Activated CD4-positive, alpha-beta T cell treated with anti-CD3 and anti-CD28 coated beads, Interleukin-2, amount 10 ng/mL, durations not matched to agents 7 days and 5 days (primary cell): ENCODE data around the gene PITPNM1. TPM values are rescaled to one million over a fixed set of nuclear protein-coding genes. Genes with fewer than 3 reads are reported as not detected.
A peak's percentile ranks its signal among the peaks of the same experiment; 100 is the strongest.

Experiments
- CTCF ChIA-PET: fragments of 350-600 bp; sonication (Branson Sonifier 250); formaldehyde crosslinking; loops from one replicate; lab custom pipeline; 2021; ENCODE audit warnings: antibody characterized with exemption; lab: Charles Lee
- POLR2A ChIA-PET: fragments of 350-600 bp; sonication (Branson Sonifier 250); formaldehyde crosslinking; loops from one replicate; lab custom pipeline; 2021; ENCODE audit warnings: antibody characterized with exemption; lab: Charles Lee
- DNase-seq: peaks from one replicate; pipeline ENCODE4 v3.0.0-alpha.2; 2020
- H3K27ac Mint-ChIP-seq: one replicate; pipeline ENCODE4 v1.8.0; 2021; ENCODE audit warnings: mild to moderate bottlenecking, moderate library complexity, mixed read lengths
- H3K27me3 Mint-ChIP-seq: one replicate; pipeline ENCODE4 v1.8.0; 2021; ENCODE audit warnings: mixed read lengths
- H3K36me3 Mint-ChIP-seq: one replicate; pipeline ENCODE4 v1.8.0; 2021; ENCODE audit warnings: low read depth, mixed read lengths
- H3K4me1 Mint-ChIP-seq: one replicate; pipeline ENCODE4 v1.8.0; 2021; ENCODE audit warnings: mixed read lengths
- H3K4me3 Mint-ChIP-seq: one replicate; pipeline ENCODE4 v1.8.0; 2021; ENCODE audit warnings: mild to moderate bottlenecking, moderate library complexity, mixed read lengths
- H3K9me3 Mint-ChIP-seq: one replicate; pipeline ENCODE4 v1.8.0; 2021; ENCODE audit warnings: mixed read lengths
- total RNA-seq, 2 experiments: library from RNA; stranded (reverse); gene quantifications; one replicate each; pipeline ENCODE4 v1.2.3, GENCODE V29; 2021

PITPNM1 gene
- total RNA-seq, 2 experiments from 2014 or later, result 100 to 110 TPM

GRCh38 chr11:67497656-67498291 is 7.4 kb downstream of the PITPNM1 start:
- ChIA-PET POLR2A (no interaction called here), CTCF (no interaction called here)
- H3K27me3 Mint-ChIP-seq, result no peaks in the 10 kb centered on the region
- no peak overlapping the region for H3K4me3 Mint-ChIP-seq
- peaks cover 38% of the 10 kb centered on the region for H3K36me3 Mint-ChIP-seq
- peaks cover 15% of the 10 kb centered on the region for H3K4me1 Mint-ChIP-seq
- no peak overlapping the region for H3K27ac Mint-ChIP-seq
- no peak for DNase-seq
- H3K9me3 Mint-ChIP-seq, result no peaks in the 10 kb centered on the region

DNA sequence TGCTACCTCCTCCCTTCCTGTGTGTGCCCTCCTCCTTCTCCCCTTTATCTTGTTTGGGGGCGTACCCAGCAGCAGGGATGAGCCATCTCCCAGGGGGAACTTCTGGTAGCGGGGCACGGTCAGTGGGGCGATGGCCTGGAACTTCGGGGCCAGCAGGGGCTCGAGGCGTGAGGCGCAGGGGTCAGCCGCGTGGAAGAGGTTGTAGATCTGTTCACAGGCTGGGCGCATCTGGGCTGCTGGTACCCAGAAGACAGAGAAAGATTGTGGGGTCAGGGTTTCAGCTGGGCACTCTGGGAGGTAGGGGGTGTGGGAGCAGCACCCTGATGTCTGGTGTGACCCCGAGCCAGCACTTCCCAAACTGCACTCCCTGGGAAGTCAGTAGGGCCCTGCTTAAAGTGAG is 9.1 kb downstream of the PITPNM1 start:
- Mint-ChIP-seq H3K27me3 (no peaks in the 10 kb centered on the region), H3K4me3 (no peak overlapping the region), H3K36me3 (peaks cover 31% of the 10 kb centered on the region), H3K27ac (no peak overlapping the region), H3K9me3 (no peaks in the 10 kb centered on the region), H3K4me1 (peaks cover 9% of the 10 kb centered on the region)
- POLR2A ChIA-PET, result no interaction called here
- no peak for DNase-seq
- CTCF ChIA-PET, result interaction anchor here (1.7 kb wide), 1 partner anchor 9 kb away, joined by 4 read pairs; the partner anchor contains the start of gene PITPNM1

- H3K4me3 Mint-ChIP-seq, result no peak overlapping the region
- no peak overlapping the region for H3K27ac Mint-ChIP-seq
- peaks cover 28% of the 10 kb centered on the region for H3K36me3 Mint-ChIP-seq
- no peak for DNase-seq
- no peaks in the 10 kb centered on the region for H3K27me3 Mint-ChIP-seq
- H3K4me1 Mint-ChIP-seq, result peaks cover 3% of the 10 kb centered on the region
- CTCF ChIA-PET, result interaction anchor here (1.7 kb wide), 1 partner anchor 10 kb away, joined by 4 read pairs; the partner anchor contains the start of gene PITPNM1
- POLR2A ChIA-PET, result no interaction called here
- H3K9me3 Mint-ChIP-seq, result no peaks in the 10 kb centered on the region
These were observed 9.7 kb downstream of the PITPNM1 start for GRCh38 chr11:67495234-67496005.

DNA sequence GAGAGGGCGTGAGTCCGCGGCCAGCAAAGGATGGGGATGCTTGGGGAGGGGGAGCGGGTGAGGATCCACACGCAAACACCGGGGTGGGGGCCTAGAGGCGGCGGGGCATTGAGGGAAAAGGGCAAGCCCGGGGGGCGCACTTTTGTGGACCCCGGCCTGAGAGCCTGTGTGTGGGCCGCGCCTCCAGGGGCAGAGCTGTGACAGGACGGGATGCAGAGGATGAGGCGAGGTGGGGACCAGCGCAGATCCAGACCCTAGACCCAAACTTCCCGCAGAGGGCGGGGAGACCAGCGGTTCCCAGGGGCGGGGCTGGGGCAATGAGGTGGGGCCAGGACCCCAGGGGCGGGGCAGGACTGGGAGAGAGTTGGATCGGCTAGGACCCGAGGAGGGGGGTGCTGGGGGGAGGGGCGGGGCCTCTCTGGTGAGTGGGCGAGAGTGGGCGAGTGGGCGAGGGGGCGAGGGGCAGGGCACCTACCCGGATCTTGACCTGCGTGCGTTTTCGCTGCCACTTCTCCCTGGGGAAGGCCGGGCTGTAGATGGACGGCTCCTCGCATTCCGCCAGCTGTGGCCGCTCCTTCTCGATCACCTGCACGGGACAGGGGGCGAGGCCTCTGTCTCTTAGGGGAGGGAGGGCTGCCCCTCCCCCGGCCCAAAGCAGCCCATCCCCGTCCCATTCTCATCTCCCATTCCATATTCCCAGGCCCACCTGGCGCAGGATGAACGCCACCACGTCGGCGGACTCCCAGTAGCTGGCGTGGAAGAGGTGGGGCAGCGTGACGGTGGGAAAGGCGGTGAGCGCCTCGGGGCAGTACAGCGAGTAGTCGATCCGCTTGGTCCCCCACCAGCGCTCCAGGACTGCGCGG is 10.6 kb downstream of the PITPNM1 start:
- Mint-ChIP-seq H3K27ac (peak overlapping the region; percentile 25), H3K36me3 (peaks cover 27% of the 10 kb centered on the region), H3K27me3 (no peaks in the 10 kb centered on the region), H3K9me3 (no peaks in the 10 kb centered on the region), H3K4me3 (no peak overlapping the region), H3K4me1 (peaks cover under 1% of the 10 kb centered on the region)
- DNase-seq, result no peak
- ChIA-PET POLR2A (no interaction called here), CTCF (no interaction called here)

DNA sequence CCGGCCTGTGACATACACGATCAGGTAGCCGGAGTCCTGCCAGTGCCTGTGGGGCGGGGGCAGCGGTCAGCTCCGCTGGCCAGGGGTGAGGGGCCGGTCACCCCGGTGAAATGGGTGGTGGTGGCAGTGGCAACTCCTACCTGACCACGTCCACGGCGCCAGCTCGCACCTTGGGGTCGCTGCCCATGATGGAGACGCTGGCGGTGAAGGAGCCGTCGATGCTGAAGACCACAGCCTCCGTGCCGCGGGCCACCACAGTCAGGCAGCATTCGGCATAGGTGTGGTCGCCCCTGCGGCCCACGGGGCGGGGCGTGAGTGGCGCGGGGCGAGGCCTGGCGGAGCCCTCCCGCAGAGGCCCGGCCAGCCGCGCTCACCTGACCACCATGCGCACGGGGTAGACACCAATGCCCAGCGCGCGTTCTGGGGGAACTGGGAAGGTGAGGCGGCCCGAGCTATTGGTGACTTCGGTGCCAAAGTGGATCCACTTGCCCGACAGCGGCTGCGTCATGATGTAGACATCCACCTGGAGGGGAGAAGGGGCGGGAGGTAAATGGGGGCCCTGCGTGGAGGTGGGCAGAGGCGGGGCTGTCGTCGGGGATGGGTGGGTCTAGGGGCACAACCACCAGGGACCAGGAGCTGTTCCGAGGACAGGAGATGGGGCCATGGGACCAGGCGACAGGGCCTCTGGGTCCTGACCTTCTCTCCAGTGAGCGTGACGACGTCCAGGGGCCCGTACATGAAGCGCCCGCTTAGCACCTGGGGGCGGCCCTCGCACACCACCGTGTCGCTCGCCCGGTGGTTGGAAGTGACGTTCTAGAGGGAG is 11.4 kb downstream of the PITPNM1 start:
- Mint-ChIP-seq H3K27me3 (no peaks in the 10 kb centered on the region), H3K4me1 (peaks cover 4% of the 10 kb centered on the region), H3K27ac (peak overlapping the region; percentile 25), H3K9me3 (no peaks in the 10 kb centered on the region), H3K36me3 (peaks cover 29% of the 10 kb centered on the region), H3K4me3 (no peak overlapping the region)
- DNase-seq, result no peak
- CTCF ChIA-PET, result interaction anchor here (1.2 kb wide), 1 partner anchor 14 kb away, joined by 3 read pairs; no protein-coding TSS in a partner anchor
- POLR2A ChIA-PET, result no interaction called here

DNA sequence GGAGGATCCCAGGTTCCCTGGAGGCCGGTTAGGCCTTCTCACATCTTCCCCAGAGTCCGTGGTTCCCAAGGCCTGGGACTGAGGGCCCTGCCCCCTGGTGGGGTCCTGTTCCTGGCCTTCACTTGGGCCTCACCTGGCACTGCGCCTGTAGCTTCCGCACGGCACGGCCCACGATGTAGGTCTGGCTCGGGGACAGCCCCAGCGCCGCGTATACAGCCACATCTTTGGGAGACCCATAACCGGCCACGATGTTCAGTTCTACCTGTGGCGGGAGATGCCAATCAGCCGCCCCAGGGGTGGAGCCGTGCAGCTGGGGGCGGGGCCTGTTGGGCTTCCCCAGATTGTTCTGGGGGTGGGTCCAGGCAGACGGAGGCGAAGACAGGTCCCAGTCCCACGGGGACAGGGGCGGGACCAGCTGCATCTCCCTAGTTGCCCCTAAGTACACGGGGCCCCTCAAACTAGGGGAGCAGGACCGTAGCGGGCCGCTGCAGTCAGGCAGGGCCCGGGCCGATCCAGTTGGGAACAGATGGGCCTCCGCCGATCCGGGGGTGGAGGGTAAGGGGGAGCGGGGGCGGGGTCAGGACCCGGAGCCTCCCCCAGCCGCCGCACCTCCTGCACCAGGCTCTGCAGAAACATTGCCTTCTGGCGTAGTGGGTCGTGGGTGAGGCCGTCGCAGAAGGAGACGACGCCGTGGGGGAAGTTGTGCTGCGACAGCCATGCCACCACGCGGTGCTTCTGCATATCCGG is 12.2 kb downstream of the PITPNM1 start:
- DNase-seq, result no peak
- Mint-ChIP-seq H3K27ac (no peak overlapping the region), H3K9me3 (no peaks in the 10 kb centered on the region), H3K36me3 (peaks cover 37% of the 10 kb centered on the region), H3K4me3 (no peak overlapping the region), H3K4me1 (peaks cover 12% of the 10 kb centered on the region), H3K27me3 (no peaks in the 10 kb centered on the region)
- ChIA-PET CTCF (interaction anchor here (0.6 to 2.4 kb wide), 4 partner anchors 12 to 176 kb away, joined by 3 to 11 read pairs (median 4); partner anchors contain the start of genes PITPNM1 and PPP1CA), POLR2A (no interaction called here)

DNA sequence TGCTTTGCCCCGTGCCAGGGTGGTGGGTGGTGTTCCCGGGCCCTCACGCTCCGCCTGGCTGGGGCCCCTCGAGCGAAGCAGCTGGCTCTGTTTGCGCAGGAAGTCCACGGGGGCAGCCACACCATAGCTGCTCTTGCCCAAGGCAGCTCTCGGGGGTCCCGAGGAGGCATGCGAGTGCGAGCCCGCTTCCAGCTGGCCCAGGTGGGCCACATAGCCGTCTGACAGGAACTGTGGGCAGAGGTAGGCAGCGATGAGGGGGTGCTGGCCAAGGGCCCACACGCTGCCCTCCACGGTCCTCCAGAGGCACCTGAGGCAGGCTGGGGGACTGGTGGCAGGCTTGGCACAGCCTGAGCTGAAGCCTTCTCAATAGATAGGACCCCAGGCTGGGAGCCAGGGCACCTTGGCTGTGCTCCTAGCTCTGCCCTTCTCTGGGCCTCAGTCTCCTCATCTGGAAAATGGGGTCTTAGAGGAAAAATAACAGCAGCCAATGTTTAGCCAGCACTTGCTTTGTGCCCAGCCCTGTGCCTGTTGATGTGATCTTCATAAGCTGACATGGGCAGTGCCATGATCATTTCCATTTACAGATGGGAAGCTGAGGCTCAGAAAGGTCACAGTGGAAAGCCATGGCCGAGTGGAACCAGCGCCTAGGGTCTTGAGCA is 13.0 kb downstream of the PITPNM1 start:
- Mint-ChIP-seq H3K9me3 (no peaks in the 10 kb centered on the region), H3K4me1 (peaks cover 20% of the 10 kb centered on the region), H3K36me3 (peaks cover 41% of the 10 kb centered on the region), H3K4me3 (no peak overlapping the region), H3K27me3 (no peaks in the 10 kb centered on the region), H3K27ac (no peak overlapping the region)
- DNase-seq, result no peak
- ChIA-PET CTCF (interaction anchor here (0.9 to 2.4 kb wide), 6 partner anchors 12 to 123 kb away, joined by 3 to 11 read pairs (median 3); partner anchors contain the start of genes PITPNM1, PPP1CA and TBC1D10C), POLR2A (no interaction called here)

- Mint-ChIP-seq H3K27ac (peak overlapping the region; percentile 31), H3K36me3 (peaks cover 46% of the 10 kb centered on the region), H3K9me3 (no peaks in the 10 kb centered on the region), H3K27me3 (no peaks in the 10 kb centered on the region), H3K4me1 (peaks cover 27% of the 10 kb centered on the region), H3K4me3 (no peak overlapping the region)
- DNase-seq, result no peak
- ChIA-PET POLR2A (no interaction called here), CTCF (interaction anchor here (0.9 to 2.4 kb wide), 8 partner anchors 14 to 146 kb away, joined by 3 to 11 read pairs (median 4); partner anchors contain the start of genes PITPNM1, PPP1CA and TBC1D10C)
These were observed 13.7 kb downstream of the PITPNM1 start for GRCh38 chr11:67491276-67492068.

DNA sequence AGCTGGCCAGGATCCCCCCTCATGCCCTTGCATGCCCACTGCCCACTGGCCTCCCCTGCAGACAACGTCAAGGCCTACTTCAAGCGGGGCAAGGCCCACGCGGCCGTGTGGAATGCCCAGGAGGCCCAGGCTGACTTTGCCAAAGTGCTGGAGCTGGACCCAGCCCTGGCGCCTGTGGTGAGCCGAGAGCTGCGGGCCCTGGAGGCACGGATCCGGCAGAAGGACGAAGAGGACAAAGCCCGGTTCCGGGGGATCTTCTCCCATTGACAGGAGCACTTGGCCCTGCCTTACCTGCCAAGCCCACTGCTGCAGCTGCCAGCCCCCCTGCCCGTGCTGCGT is 14.5 kb downstream of the PITPNM1 start:
- peaks cover 48% of the 10 kb centered on the region for H3K36me3 Mint-ChIP-seq
- peaks cover 35% of the 10 kb centered on the region for H3K4me1 Mint-ChIP-seq
- no peak overlapping the region for H3K4me3 Mint-ChIP-seq
- ChIA-PET CTCF (interaction anchor here (0.9 to 2.4 kb wide), 6 partner anchors 15 to 145 kb away, joined by 3 to 11 read pairs (median 4); partner anchors contain the start of genes PITPNM1, PPP1CA and PTPRCAP), POLR2A (no interaction called here)
- no peak for DNase-seq
- no peaks in the 10 kb centered on the region for H3K27me3 Mint-ChIP-seq
- no peaks in the 10 kb centered on the region for H3K9me3 Mint-ChIP-seq
- peak overlapping the region; percentile 13 for H3K27ac Mint-ChIP-seq

- DNase-seq, result no peak
- H3K4me1 Mint-ChIP-seq, result peaks cover 37% of the 10 kb centered on the region
- peaks cover 47% of the 10 kb centered on the region for H3K36me3 Mint-ChIP-seq
- no peak overlapping the region for H3K27ac Mint-ChIP-seq
- no peaks in the 10 kb centered on the region for H3K27me3 Mint-ChIP-seq
- ChIA-PET POLR2A (no interaction called here), CTCF (interaction anchor here (1.1 to 1.9 kb wide), 3 partner anchors 16 to 138 kb away, joined by 3 to 7 read pairs (median 4); partner anchors contain the start of genes PITPNM1 and PTPRCAP)
- no peak overlapping the region for H3K4me3 Mint-ChIP-seq
- H3K9me3 Mint-ChIP-seq, result no peaks in the 10 kb centered on the region
These were observed 15.1 kb downstream of the PITPNM1 start for GRCh38 chr11:67489885-67490726.
